Measurements from ENCODE around the gene SEZ6L.

DNA sequence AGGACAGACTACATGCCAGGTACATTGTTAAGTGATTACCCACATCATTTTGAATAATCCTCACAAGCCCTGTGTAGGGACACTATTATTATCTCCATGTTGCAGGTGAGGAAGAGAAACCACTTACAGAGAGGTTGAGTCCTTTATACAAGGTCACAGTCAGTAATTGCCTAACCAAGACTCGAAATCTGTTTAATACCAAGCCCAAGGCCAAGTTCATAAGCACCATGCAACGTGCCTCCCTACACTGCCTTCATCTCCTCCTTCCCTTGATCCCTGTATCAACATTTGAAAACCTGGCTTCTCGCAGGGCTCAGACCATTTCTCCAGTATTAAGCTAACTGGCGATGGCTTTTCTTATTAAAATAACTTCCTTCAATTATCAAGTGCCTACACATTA is 41.7 kb upstream of the SEZ6L start:
- TF ChIP-seq ZNF274 (IDR thresholded peaks at IDR 0.05; ENCODE audit: low read depth, low read length) (no peak), YY1 (IDR thresholded peaks at IDR 0.05; ENCODE audit: insufficient read depth, insufficient read length) (no peak)
